Right lobe of liver (tissue), 6 donors: ENCODE data around the gene FNDC3B. TPM values are rescaled to one million over a fixed set of nuclear protein-coding genes. Genes with fewer than 3 reads are reported as not detected.
A peak's percentile ranks its signal among the peaks of the same experiment; 100 is the strongest.

Experiments used
- ATAC-seq, 4 donors: fragments of 200-7000 bp; cut with Tn5 transposase; one replicate each; pipeline ENCODE4 v1.9.1; 2020; ENCODE audit warnings: mild to moderate bottlenecking in 4 of 4, moderate library complexity in 4 of 4
- DNase-seq, 3 donors: peaks; one replicate each; pipeline ENCODE4 v3.0.0-alpha.2; 2020
- H3K27ac ChIP-seq, 3 donors: fragments of 200-600 bp; one replicate each; pipeline ENCODE4 v1.8.0; 2022
- H3K27me3 ChIP-seq, 2 donors: fragments of 200-600 bp; one replicate each; pipeline ENCODE4 v1.8.0; 2022
- H3K36me3 ChIP-seq, 4 donors: fragments of 200-600 bp; sonication (generic) in 1 of 4; one replicate each; pipeline versions ENCODE4 v1.5.1 to v1.8.0; 2017 to 2022; ENCODE audit warnings: control low read depth in 1 of 4
- H3K4me1 ChIP-seq, 4 donors: fragments of 200-600 bp; sonication (generic) in 1 of 4; one replicate each; pipeline versions ENCODE4 v1.5.1 to v1.8.0; 2017 to 2022; ENCODE audit warnings: control low read depth in 1 of 4
- H3K4me3 ChIP-seq, 3 donors: fragments of 200-600 bp; one replicate each; pipeline ENCODE4 v1.8.0; 2022
- H3K9me3 ChIP-seq, 4 donors: fragments of 200-600 bp; sonication (generic) in 1 of 4; one replicate each; pipeline versions ENCODE4 v1.5.1 to v1.8.0; 2017 to 2022; ENCODE audit warnings: control low read depth in 1 of 4
- CTCF ChIP-seq, 4 donors: fragments of 200-600 bp in 3 of 4; fragments of 450-650 bp in 1 of 4; IDR thresholded peaks; one replicate each; pipeline versions ENCODE4 v1.5.1 to v1.8.0; 2016 to 2022; ENCODE audit warnings: antibody characterized with exemption in 4 of 4, mild to moderate bottlenecking in 2 of 4
- POLR2A ChIP-seq: fragments of 450-650 bp; IDR thresholded peaks from one replicate; pipeline ENCODE4 v1.6.1; 2017; ENCODE audit warnings: antibody characterized with exemption, mild to moderate bottlenecking
- WGBS: methylation state at CpG from one replicate; pipeline ENCODE4 v1.1.6; 2018; ENCODE audit warnings: low coverage, low lambda C conversion rate; ENCODE audit not compliant: insufficient coverage; ENCODE audit errors: missing lambda C conversion rate; 5-methylcytosine and 5-hydroxymethylcytosine counted together
- intact Hi-C, 2 donors: fragments of 100-400 bp; cut with DNase I; formaldehyde crosslinking; loops; one replicate each; pipeline versions ENCODE4 v1.11.2 to v1.14.1; 2022
- total RNA-seq, 6 experiments: library from RNA; depleted of rRNA in 2 of 6; stranded (reverse); fragments of >200 nt in 2 of 6; fragmentation: NEBNext Ultra II Directional in 3 of 6; extraction: Animal tissue kit (Norgen Biotek cat#: 25700) in 3 of 6; gene quantifications; one replicate each; pipeline versions ENCODE4 v1.1.0 to v1.2.4, GENCODE V29; 2016 to 2023
- donor health status: DM: no; HTN: yes; CAD: no.
- donor health status: DM: no; HTN: no; CAD: no.
- donor health status: DM: no; HTN: no; CAD: no.
- donor health status: DM: no; HTN: yes; CAD: no.
- donor health status: DM: no; HTN: yes; CAD: no.

The FNDC3B gene
- total RNA-seq, 6 experiments from 2014 or later = 40.2 to 184 (median 63.5) TPM

- H3K27ac ChIP-seq = peak overlapping the region; percentile 25 to 78 (median 44)
- intact Hi-C loops = no loop called here
- peak; percentile 65 to 81 (median 74) for ATAC-seq
Observed at GRCh38 chr3:172279191-172279640, 239.8 kb downstream of the FNDC3B start.

GRCh38 chr3:172279974-172280373, 240.6 kb downstream of the FNDC3B start:
- intact Hi-C loops = no loop called here
- Histone ChIP-seq H3K4me3 (no peak overlapping the region), H3K27ac (peak overlapping the region in 2 of 3 donors; percentile 44 to 78), H3K9me3 (no peaks in the 10 kb centered on the region), H3K36me3 (no peaks in the 10 kb centered on the region), H3K27me3 (no peaks in the 10 kb centered on the region), H3K4me1 (peaks cover 0 to 25% (median 12%) of the 10 kb centered on the region in 4 donors)
- ATAC-seq = no peak
- 88% methylated on average over 5 of the region's 8 CpGs for WGBS
- TF ChIP-seq POLR2A (no peak), CTCF (IDR thresholded peaks at IDR 0.05) (no peak)
- no peak for DNase-seq

More at GRCh38 chr3:172279191-172279640, 239.8 kb downstream of the FNDC3B start:
- DNase-seq = no peak
- no peak for TF ChIP-seq POLR2A
- no peak for TF ChIP-seq CTCF (IDR thresholded peaks at IDR 0.05)
- WGBS = 16% methylated on average over 4 of the region's 5 CpGs
- Histone ChIP-seq H3K36me3 (no peaks in the 10 kb centered on the region), H3K9me3 (no peaks in the 10 kb centered on the region), H3K27me3 (no peaks in the 10 kb centered on the region), H3K4me3 (no peak overlapping the region), H3K4me1 (peaks cover 0 to 24% (median 11%) of the 10 kb centered on the region in 4 donors)

- WGBS = 13% methylated on average over 1 of the region's 1 CpG
- ATAC-seq (peak in 1 of 4 donors; percentile 23), DNase-seq (no peak)
- no peak overlapping the region for H3K4me3 ChIP-seq
- no peaks in the 10 kb centered on the region for H3K27me3 ChIP-seq
- H3K9me3 ChIP-seq = no peaks in the 10 kb centered on the region
- no peaks in the 10 kb centered on the region for H3K36me3 ChIP-seq
- peaks cover 0 to 25% (median 12%) of the 10 kb centered on the region in 4 donors for H3K4me1 ChIP-seq
- intact Hi-C loops = no loop called here
- no peak for TF ChIP-seq POLR2A
- no peak for TF ChIP-seq CTCF (IDR thresholded peaks at IDR 0.05)
- peak overlapping the region in 1 of 3 donors; percentile 44 for H3K27ac ChIP-seq
Observed at GRCh38 chr3:172280406-172281051, 241.2 kb downstream of the FNDC3B start.

- Histone ChIP-seq H3K4me3 (no peak overlapping the region), H3K9me3 (no peaks in the 10 kb centered on the region), H3K27ac (no peak overlapping the region), H3K4me1 (peaks cover 0 to 25% (median 12%) of the 10 kb centered on the region in 4 donors), H3K36me3 (peaks cover 0 to 2% (median under 1%) of the 10 kb centered on the region in 4 donors), H3K27me3 (no peaks in the 10 kb centered on the region)
- ATAC-seq = no peak
- intact Hi-C loops = no loop called here
- DNase-seq = no peak
- 88% methylated on average over 7 of the region's 7 CpGs for WGBS
- TF ChIP-seq POLR2A (no peak), CTCF (IDR thresholded peaks at IDR 0.05) (no peak)
Observed at GRCh38 chr3:172281884-172282283, 242.5 kb downstream of the FNDC3B start.
